Thyroid gland (tissue), 4 donors: Measurements from ENCODE around the gene OR51F1. TPM values are rescaled to one million over a fixed set of nuclear protein-coding genes. Genes with fewer than 3 reads are reported as not detected.

ENCODE experiments used
- DNase-seq, 2 donors: peaks; one replicate each; pipeline ENCODE4 v3.0.0-alpha.2; 2019
- H3K27ac ChIP-seq, 3 donors: fragments of 200-600 bp; sonication (generic); 1 replicate in 2 of 3; 2 replicates in 1 of 3; pipeline ENCODE4 v1.5.1; 2016 to 2019; ENCODE audit warnings: mild to moderate bottlenecking in 1 of 3, moderate library complexity in 1 of 3
- H3K27me3 ChIP-seq: fragments of 200-600 bp; sonication (generic); one replicate; pipeline ENCODE4 v1.5.1; 2019
- H3K36me3 ChIP-seq, 2 donors: fragments of 200-600 bp; sonication (generic); one replicate each; pipeline ENCODE4 v1.5.1; 2016 to 2019
- H3K4me1 ChIP-seq, 2 donors: fragments of 200-600 bp; sonication (generic); one replicate each; pipeline ENCODE4 v1.5.1; 2017 to 2019
- H3K4me3 ChIP-seq, 3 donors: fragments of 200-600 bp; sonication (generic); replicated peaks in 1 of 3; 1 replicate in 2 of 3; 2 replicates in 1 of 3; pipeline ENCODE4 v1.5.1; 2016; ENCODE audit warnings: mild to moderate bottlenecking in 1 of 3
- H3K9me3 ChIP-seq: fragments of 200-600 bp; sonication (generic); one replicate; pipeline ENCODE4 v1.5.1; 2017
- CTCF ChIP-seq, 6 experiments: fragments of 200-600 bp in 3 of 6; fragments of 450-650 bp in 3 of 6; sonication (generic) in 3 of 6; IDR thresholded peaks; one replicate each; pipeline ENCODE4 v1.5.1; 2016 to 2019; ENCODE audit warnings: antibody characterized with exemption in 6 of 6, mild to moderate bottlenecking in 2 of 6, inconsistent platforms in 1 of 6, moderate library complexity in 1 of 6
- POLR2A ChIP-seq, 2 donors: fragments of 450-650 bp; IDR thresholded peaks; one replicate each; pipeline ENCODE4 v1.6.1; 2017; ENCODE audit warnings: antibody characterized with exemption in 2 of 2, mild to moderate bottlenecking in 2 of 2, moderate library complexity in 1 of 2
- WGBS, 2 donors: methylation state at CpG; one replicate each; pipeline ENCODE4 v1.1.5; 2017; 5-methylcytosine and 5-hydroxymethylcytosine counted together
- intact Hi-C: fragments of 100-400 bp; cut with DNase I; formaldehyde crosslinking; loops from one replicate; pipeline ENCODE4 v1.15.1; 2023
- total RNA-seq, 4 donors: library from RNA; depleted of rRNA; stranded (reverse); fragments of >200 nt; gene quantifications; one replicate each; pipeline ENCODE4 v1.2.3, GENCODE V29; 2016

Gene OR51F1
- total RNA-seq, 4 donors from 2014 or later: not detected

- TF ChIP-seq POLR2A (IDR thresholded peaks at IDR 0.05): no peak
- no peak for TF ChIP-seq CTCF (IDR thresholded peaks at IDR 0.05)
- WGBS, 2 donors: 61 to 68% methylated on average over 6 of the region's 6 CpGs
- no peak overlapping the region for H3K27ac ChIP-seq
- H3K36me3 ChIP-seq: no peaks in the 10 kb centered on the region
- no peaks in the 10 kb centered on the region for H3K9me3 ChIP-seq
- no peak for DNase-seq
- H3K27me3 ChIP-seq: no peaks in the 10 kb centered on the region
- H3K4me3 ChIP-seq: no peak overlapping the region
- H3K4me1 ChIP-seq: no peaks in the 10 kb centered on the region
- intact Hi-C loops: no loop called here
These were observed 28.9 kb upstream of the OR51F1 start for GRCh38 chr11:4798427-4799183.

- no peaks in the 10 kb centered on the region for H3K27me3 ChIP-seq
- 36 to 41% methylated on average over 2 of the region's 2 CpGs for WGBS, 2 donors
- H3K36me3 ChIP-seq: no peaks in the 10 kb centered on the region
- H3K9me3 ChIP-seq: no peaks in the 10 kb centered on the region
- no peak overlapping the region for H3K27ac ChIP-seq
- DNase-seq: no peak
- H3K4me1 ChIP-seq: no peaks in the 10 kb centered on the region
- intact Hi-C loops: no loop called here
- TF ChIP-seq POLR2A (IDR thresholded peaks at IDR 0.05) (no peak), CTCF (IDR thresholded peaks at IDR 0.05) (no peak)
- no peak overlapping the region for H3K4me3 ChIP-seq
These were observed 27.5 kb upstream of the OR51F1 start for GRCh38 chr11:4797206-4797605.

DNA sequence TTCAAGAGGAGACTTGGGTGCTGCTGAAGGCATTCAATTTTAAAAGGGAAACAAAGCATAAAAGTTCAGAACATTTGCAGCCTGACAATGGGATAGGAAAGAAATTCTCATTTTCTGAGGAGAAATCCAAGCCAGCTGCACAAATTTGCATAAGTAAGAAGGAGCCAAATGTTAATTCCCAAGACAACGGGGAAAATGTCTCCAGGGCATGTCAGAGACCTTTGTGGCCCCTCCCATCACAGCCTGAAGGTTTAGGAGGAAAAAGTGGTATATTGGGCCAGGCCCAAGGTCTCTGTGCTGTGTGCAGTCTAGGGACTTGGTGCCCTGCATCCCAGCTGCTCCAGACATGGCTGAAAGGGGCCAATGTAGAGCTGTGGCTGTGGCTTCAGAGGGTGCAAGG is 12.7 kb upstream of the OR51F1 start:
- intact Hi-C loops: no loop called here
- TF ChIP-seq CTCF (IDR thresholded peaks at IDR 0.05) (no peak), POLR2A (IDR thresholded peaks at IDR 0.05) (no peak)
- WGBS, 2 donors: 65 to 83% methylated on average over 1 of the region's 1 CpG
- Histone ChIP-seq H3K4me3 (no peak overlapping the region), H3K4me1 (no peaks in the 10 kb centered on the region), H3K27ac (no peak overlapping the region), H3K27me3 (no peaks in the 10 kb centered on the region), H3K9me3 (no peaks in the 10 kb centered on the region), H3K36me3 (no peaks in the 10 kb centered on the region)
- no peak for DNase-seq

GRCh38 chr11:4768094-4768493 is 1.6 kb downstream of the OR51F1 start:
- H3K27me3 ChIP-seq: no peaks in the 10 kb centered on the region
- DNase-seq: no peak
- intact Hi-C loops: no loop called here
- H3K4me3 ChIP-seq: no peak overlapping the region
- H3K9me3 ChIP-seq: no peaks in the 10 kb centered on the region
- no peaks in the 10 kb centered on the region for H3K36me3 ChIP-seq
- H3K4me1 ChIP-seq: no peaks in the 10 kb centered on the region
- H3K27ac ChIP-seq: no peak overlapping the region
- TF ChIP-seq POLR2A (IDR thresholded peaks at IDR 0.05): no peak
- TF ChIP-seq CTCF (IDR thresholded peaks at IDR 0.05): no peak

- Histone ChIP-seq H3K9me3 (no peaks in the 10 kb centered on the region), H3K27me3 (no peaks in the 10 kb centered on the region), H3K4me3 (no peak overlapping the region), H3K36me3 (no peaks in the 10 kb centered on the region), H3K27ac (no peak overlapping the region), H3K4me1 (no peaks in the 10 kb centered on the region)
- intact Hi-C loops: no loop called here
- no peak for DNase-seq
- WGBS, 2 donors: 89 to 90% methylated on average over 6 of the region's 6 CpGs
- TF ChIP-seq CTCF (IDR thresholded peaks at IDR 0.05) (no peak), POLR2A (IDR thresholded peaks at IDR 0.05) (no peak)
These were observed 3.2 kb downstream of the OR51F1 start for GRCh38 chr11:4766420-4767043.
